ENCODE results near the gene LSM7.

GRCh38 chr19:2353887-2354592 lies 25.7 kb upstream of the LSM7 start:
- TF ChIP-seq POLR2AphosphoS5 (IDR thresholded peaks at IDR 0.05; ENCODE audit: low read depth), result no peak
- TF ChIP-seq CTCF (IDR thresholded peaks at IDR 0.05; ENCODE audit: insufficient read depth, low read length), result no peak
- no peak for TF ChIP-seq REST (IDR thresholded peaks at IDR 0.05; ENCODE audit: insufficient replicate concordance, low read depth)
- TF ChIP-seq GABPA (IDR thresholded peaks at IDR 0.05; ENCODE audit: low read depth), result no peak

Data from HL-60 (cell line).